PFSK-1 (cell line): ENCODE data around the gene KIRREL3.

ENCODE experiments used
- POLR2AphosphoS5 ChIP-seq: IDR thresholded peaks from 2 replicates; pipeline ENCODE4 v1.6.1; 2012; ENCODE audit warnings: low read depth, mild to moderate bottlenecking, control low read depth, low read length, moderate library complexity
- REST ChIP-seq, 2 experiments: IDR thresholded peaks; 2 replicates each; pipeline versions ENCODE4 v1.6.1 to v1.8.0; 2011 to 2012; ENCODE audit warnings: low read depth in 2 of 2, low read length in 2 of 2, control low read depth in 1 of 2, inconsistent platforms in 1 of 2, mild to moderate bottlenecking in 1 of 2, moderate library complexity in 1 of 2; ENCODE audit not compliant: insufficient read depth in 1 of 2

- TF ChIP-seq POLR2AphosphoS5: no peak
- TF ChIP-seq REST (IDR thresholded peaks at IDR 0.05; ENCODE audit: insufficient read depth in 1 of 2, low read depth in 2 of 2, low read length in 2 of 2): no peak
These were observed 594.7 kb downstream of the KIRREL3 start for GRCh38 chr11:126405906-126406305.
